Activated effector memory CD4-positive, alpha-beta T cell treated with Interleukin-2 at 50 U/mL for 16 hours (primary cell): Measurements from ENCODE around the gene SNTG2.
"Not testable (repeated sequence)": the region's sequence is repeated elsewhere in the genome, so short reads cannot be mapped to it uniquely, and the experiment has no call there.

ENCODE experiments used
- DNase-seq: peaks from one replicate; pipeline ENCODE4 v3.0.0-alpha.2; 2020

Gene SNTG2

GRCh38 chr2:1055014-1055595, 104.5 kb downstream of the SNTG2 start:
- DNase-seq = no peak

- DNase-seq = no peak
These were observed 109.7 kb downstream of the SNTG2 start for GRCh38 chr2:1060372-1060771.

- no peak for DNase-seq
These were observed 110.3 kb downstream of the SNTG2 start for GRCh38 chr2:1060987-1061386.

- no peak for DNase-seq
These were observed 117.6 kb downstream of the SNTG2 start for GRCh38 chr2:1068241-1068640.

- no peak for DNase-seq
These were observed 118.2 kb downstream of the SNTG2 start for GRCh38 chr2:1068822-1069221.

- DNase-seq = no peak
These were observed 119.2 kb downstream of the SNTG2 start for GRCh38 chr2:1069847-1070246.

- no peak for DNase-seq
These were observed 120.0 kb downstream of the SNTG2 start for GRCh38 chr2:1070601-1071000.

- DNase-seq = no peak
These were observed 121.0 kb downstream of the SNTG2 start for GRCh38 chr2:1071650-1072049.

- DNase-seq = no peak
These were observed 121.6 kb downstream of the SNTG2 start for GRCh38 chr2:1072250-1072649.

GRCh38 chr2:1077911-1078310, 127.3 kb downstream of the SNTG2 start:
- DNase-seq = no peak

GRCh38 chr2:1078326-1078725, 127.7 kb downstream of the SNTG2 start:
- DNase-seq = no peak

GRCh38 chr2:1079873-1080799, 129.5 kb downstream of the SNTG2 start:
- DNase-seq = no peak

- DNase-seq = no peak
These were observed 131.0 kb downstream of the SNTG2 start for GRCh38 chr2:1081451-1082225.

GRCh38 chr2:1082456-1083205, 132.0 kb downstream of the SNTG2 start:
- no peak for DNase-seq

- DNase-seq = no peak
These were observed 137.7 kb downstream of the SNTG2 start for GRCh38 chr2:1088192-1088860.

GRCh38 chr2:1088940-1089339, 138.3 kb downstream of the SNTG2 start:
- DNase-seq = no peak

GRCh38 chr2:1091895-1092585, 141.4 kb downstream of the SNTG2 start:
- DNase-seq = no peak

GRCh38 chr2:1093668-1094067, 143.0 kb downstream of the SNTG2 start:
- DNase-seq = not testable (repeated sequence)

GRCh38 chr2:1097101-1097500, 146.5 kb downstream of the SNTG2 start:
- DNase-seq = no peak

- no peak for DNase-seq
These were observed 148.8 kb downstream of the SNTG2 start for GRCh38 chr2:1099418-1099817.

- no peak for DNase-seq
These were observed 150.5 kb downstream of the SNTG2 start for GRCh38 chr2:1101011-1101782.
